Measurements from ENCODE around the gene ETV2.
A peak's percentile ranks its signal among the peaks of the same experiment; 100 is the strongest.
"Not testable (repeated sequence)": the region's sequence is repeated elsewhere in the genome, so short reads cannot be mapped to it uniquely, and the experiment has no call there.

ETV2 gene

DNA sequence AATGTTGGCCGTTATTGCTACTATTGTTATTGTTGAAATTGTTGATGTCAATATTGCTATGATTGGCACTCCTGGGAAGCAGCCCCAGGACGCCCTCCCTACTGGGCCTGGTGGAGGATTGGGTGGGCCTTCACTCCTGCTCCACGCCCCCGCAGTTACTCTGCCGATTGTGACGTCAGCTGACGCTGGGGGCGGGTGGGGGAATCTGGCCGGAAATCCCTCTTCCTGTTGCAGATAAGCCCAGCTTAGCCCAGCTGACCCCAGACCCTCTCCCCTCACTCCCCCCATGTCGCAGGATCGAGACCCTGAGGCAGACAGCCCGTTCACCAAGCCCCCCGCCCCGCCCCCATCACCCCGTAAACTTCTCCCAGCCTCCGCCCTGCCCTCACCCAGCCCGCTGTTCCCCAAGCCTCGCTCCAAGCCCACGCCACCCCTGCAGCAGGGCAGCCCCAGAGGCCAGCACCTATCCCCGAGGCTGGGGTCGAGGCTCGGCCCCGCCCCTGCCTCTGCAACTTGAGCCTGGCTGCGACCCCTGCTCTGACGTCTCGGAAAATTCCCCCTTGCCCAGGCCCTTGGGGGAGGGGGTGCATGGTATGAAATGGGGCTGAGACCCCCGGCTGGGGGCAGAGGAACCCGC is at the start of gene ETV2:
Gene ETV2, plus strand, starts transcription at position 231 of the 637 bp plus-strand sequence. CDS start 716 bp downstream, outside the sequence.
- no peak for DNase-seq

DNA sequence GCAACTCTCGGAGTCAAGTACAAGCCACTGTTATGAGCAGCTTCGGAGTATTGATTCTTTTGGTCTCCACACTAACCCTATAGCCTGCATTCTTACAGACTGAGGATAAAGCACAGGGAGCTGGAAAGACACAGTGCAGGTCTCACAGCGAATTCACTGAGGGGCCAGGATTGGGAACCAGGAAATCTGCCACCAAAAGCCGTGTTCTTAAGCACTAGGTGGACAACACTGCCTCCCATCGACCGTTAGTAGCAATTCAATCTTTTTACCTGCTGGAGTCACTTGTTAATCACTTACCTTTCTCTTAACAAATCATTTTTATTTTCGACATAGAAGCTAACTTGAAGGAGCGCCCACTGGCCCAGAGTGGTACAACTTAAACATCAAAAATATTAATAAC is 49.3 kb upstream of the ETV2 start:
- DNase-seq, result peak; percentile 12

DNA sequence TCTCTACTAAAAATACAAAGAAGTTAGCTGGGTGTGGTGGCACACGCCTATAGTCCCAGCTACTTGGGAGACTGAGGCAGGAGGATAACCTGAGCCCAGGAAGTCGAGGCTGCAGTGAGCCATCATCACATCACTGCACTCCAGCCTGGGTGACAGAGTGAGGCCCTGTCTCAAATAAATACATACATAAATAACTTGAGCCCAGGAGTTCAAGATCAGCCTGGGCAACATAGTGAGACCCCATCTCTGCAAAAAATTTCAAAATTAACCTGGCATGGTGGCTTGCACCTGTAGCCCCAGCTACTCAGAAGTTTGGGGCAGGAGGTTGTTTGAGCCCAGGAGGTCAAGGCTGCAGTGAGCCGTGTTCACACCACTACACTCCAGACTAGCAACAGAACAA is 46.5 kb upstream of the ETV2 start:
- not testable (repeated sequence) for DNase-seq

- no peak for DNase-seq
Measured at GRCh38 chr19:35595928-35596327, 45.6 kb upstream of the ETV2 start.

DNA sequence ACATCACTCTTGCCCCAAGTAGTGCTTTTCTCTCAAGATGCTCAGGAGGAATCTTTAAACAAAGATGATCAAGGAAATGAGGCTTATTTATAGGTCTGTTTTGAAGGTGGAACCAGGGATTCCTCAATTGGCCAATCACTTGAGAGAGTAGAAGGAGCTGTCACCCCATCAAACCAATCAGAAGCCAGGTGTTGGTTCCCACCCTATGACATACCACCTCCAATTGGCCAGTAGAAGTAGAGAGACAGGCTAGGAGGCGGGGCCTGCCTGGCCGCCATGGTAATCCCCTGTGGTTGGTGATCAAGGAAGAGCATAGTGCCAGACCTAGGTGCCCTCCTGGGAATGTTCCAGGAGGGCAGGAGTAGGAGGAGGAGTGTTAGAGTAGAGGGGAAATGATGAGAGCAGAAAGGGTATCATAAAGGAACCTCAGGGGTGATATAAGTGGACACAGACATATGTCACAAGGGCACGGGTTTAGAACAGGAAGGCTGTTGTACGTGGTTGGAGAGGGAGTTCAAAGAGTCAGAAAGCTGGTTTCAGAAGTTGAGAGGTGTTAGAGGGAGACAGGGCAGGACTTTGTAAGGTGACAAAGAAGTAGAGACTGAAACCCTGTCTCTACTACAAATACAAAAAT is 45.1 kb upstream of the ETV2 start:
- DNase-seq, result no peak

DNA sequence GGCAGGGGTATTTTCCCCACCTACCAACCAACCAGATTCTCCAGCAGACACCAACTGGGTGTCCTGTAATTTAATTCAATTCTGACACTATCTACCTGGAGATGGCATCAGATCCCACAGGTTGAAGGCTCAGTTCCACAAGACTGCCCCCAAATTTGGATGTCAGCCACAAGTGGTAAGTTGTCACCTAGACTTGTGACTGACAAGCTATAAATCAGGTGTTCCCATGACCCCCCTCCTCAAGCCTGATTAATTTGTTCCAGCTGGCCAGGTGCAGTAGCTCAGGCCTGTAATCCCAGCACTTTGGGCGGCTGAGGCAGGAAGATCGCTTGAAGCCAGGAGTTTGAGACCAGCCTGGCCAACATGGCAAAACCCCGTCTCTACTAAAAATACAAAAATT is 39.6 kb upstream of the ETV2 start:
- no peak for DNase-seq

DNA sequence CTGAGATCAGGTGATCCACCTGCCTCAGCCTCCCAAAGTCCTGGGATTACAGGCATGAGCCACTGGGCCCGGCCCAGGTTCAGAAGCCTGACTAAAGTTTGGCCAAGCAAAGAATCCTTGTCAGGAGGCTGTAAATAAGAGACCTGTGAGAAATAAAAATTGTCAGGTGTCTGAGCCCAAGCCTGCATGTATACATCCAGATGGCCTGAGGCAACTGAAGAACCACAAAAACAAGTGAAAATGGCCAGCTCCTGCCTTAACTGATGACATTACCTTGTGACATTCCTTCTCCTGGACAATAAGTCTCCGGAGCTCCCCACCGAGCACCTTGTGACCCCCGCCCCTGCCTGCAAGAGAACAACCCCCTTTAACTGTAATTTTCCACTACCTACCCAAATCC is 37.1 kb upstream of the ETV2 start:
- DNase-seq, result not testable (repeated sequence)

DNA sequence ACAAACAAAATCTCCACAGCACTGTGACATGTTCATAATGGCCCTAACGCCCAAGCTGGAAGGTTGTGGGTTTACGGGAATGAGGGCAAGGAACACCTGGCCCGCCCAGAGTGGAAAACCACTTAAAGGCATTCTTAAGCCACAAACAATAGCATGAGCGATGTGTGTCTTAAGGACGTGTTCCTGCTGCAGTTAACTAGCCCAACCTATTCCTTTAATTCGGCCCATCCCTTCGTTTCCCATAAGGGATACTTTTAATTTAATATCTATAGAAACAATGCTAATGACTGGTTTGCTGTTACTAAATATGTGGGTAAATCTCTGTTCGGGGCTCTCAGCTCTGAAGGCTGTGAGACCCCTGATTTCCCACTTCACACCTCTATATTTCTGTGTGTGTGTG is 34.4 kb upstream of the ETV2 start:
- not testable (repeated sequence) for DNase-seq

- no peak for DNase-seq
Measured at GRCh38 chr19:35607661-35608060, 33.9 kb upstream of the ETV2 start.

- DNase-seq, result no peak
Measured at GRCh38 chr19:35608251-35608650, 33.3 kb upstream of the ETV2 start.

- no peak for DNase-seq
Measured at GRCh38 chr19:35609851-35610353, 31.6 kb upstream of the ETV2 start.

DNA sequence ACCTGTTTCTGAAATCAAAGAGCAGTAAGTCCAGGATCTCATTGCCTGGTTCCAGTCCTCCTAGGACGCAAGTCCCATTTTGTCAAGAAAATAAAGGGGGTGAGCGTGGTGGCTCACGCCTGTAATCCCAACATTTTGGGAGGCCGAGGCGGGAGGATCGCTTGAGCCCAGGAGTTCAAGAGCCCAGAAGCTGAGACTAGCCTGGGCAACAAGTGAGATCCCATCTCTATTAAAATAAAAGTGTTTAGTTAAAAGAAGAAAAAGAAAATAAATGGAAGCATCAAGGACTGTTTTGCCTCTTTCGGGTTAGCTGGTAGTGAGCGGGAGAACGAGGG is 29.4 kb upstream of the ETV2 start:
- no peak for DNase-seq

DNA sequence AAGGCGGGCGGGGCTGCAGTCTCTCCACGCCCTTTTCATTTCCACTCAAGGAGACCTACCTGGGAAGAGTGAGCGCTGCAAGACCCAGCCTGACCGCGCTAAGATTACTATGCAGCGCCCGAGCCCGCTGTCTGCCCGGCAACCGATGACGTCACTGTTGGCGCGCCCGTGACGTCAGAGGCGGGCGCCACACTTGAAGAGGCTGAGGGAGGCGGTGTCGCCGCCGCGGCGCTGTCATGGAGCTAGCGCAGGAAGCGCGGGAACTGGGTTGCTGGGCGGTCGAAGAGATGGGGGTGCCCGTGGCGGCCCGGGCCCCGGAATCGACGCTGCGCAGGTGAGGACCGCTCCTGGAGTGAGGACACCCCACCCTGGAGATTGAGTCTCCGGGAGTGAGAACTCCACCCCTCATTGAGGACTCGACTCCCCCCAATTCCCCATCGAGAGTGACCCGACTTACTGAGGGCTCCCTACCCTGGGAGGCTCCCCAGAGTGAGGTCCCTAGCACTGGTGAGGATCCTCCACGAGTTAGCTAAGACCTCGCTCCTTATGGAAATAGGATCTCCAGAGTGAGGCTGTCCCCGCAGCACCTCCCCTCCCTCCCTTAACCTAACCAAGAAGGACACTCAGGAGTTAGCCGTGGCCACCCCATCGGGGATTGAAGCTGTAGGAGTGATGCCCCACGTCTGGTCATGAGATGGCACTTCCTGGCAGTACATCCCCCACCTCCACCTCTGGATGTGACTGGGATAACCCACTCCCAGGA is 28.8 kb upstream of the ETV2 start, which contains the start of gene HAUS5:
Gene HAUS5, plus strand, starts transcription at position 177 of the 763 bp plus-strand sequence. Its CDS starts 60 bp downstream, at position 237.
- peak; percentile 90 for DNase-seq

DNA sequence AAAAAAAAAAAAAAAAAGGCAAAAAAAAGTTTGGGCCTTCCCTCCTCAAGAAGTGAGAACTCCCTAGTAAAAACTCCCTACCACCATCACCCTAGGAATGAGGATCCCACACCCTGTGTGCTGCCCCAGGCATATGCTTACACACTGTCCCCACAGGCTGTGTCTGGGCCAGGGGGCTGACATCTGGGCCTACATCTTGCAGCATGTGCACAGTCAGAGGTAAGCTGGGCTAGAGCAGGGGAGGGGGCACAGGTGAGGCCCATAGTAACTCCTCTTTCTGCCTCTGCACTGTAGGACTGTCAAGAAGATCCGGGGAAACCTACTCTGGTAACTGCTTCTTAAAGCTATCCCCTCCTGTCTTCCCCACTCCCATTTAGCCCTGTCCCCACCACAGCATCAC is 28.0 kb upstream of the ETV2 start:
- no peak for DNase-seq

DNA sequence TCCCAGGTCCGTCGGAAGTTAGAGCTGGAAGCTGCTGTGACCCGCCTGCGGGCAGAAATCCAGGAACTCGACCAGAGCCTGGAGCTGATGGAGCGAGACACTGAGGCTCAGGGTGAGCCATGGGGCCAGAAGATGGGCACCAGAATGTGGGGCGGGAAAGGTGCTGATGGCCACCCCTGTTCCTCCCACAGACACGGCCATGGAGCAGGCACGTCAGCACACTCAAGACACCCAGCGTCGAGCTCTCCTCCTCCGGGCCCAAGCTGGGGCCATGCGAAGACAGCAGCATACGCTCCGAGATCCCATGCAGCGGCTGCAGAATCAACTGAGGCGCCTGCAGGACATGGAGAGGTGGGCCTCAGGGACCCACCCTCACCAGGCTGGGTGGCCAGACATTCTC is 26.5 kb upstream of the ETV2 start:
- DNase-seq, result no peak

GRCh38 chr19:35618857-35619256 is 22.7 kb upstream of the ETV2 start:
- no peak for DNase-seq

- no peak for DNase-seq
Measured at GRCh38 chr19:35619290-35619923, 22.1 kb upstream of the ETV2 start.

DNA sequence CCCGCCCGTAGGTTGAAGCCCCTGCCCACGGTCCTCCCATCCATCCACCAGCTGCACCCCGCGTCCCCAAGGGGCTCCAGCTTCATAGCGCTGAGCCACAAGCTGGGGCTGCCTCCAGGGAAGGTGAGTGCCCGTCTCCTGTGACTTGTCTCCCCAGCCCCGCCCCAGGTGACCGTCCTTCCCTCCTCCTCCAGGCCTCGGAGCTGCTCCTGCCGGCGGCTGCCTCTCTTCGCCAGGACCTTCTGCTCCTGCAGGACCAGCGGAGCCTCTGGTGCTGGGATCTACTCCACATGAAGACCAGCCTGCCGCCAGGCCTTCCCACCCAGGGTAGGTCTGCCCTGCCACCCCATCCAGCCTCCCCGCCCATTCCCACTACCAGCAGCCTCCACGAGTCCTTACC is 21.5 kb upstream of the ETV2 start:
- no peak for DNase-seq

DNA sequence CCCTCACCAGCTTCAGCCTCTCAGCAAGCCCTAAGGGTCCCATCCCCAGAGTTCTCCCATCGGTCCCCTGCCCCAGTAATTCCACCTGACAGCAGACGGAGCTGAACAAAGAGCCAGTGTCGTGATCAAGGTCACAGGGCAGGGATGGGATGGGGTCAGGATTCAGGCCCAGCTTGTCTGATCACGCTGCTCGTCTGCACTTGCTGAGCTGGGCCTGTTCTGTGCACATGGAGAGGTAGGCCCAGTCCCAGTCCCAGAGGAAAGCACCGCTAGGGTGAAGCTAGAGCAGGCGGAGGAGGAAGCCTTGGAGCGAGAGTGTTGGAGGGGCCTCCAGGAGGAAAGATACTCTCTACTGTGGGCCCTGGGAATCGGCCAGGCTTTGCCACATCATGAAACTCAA is 19.8 kb upstream of the ETV2 start:
- no peak for DNase-seq

DNA sequence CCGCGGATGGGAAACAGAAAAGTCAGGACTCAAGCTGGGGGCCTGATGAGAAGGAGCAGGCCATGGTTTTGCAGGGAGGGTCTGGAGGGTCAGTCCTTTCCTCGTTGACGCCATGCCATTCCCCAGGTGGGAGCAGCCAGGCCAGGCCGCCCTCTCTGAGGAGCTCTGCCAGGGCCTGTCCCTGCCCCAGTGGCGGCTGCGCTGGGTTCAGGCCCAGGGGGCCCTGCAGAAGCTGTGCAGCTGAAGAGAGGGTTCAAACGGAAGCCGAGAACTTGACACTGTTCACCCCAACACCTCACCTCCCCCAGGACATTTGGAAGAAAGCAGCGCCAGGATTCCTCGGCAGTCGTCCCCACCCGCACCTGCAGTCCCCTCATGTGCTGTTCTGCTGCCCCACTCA is 18.8 kb upstream of the ETV2 start:
- no peak for DNase-seq

DNA sequence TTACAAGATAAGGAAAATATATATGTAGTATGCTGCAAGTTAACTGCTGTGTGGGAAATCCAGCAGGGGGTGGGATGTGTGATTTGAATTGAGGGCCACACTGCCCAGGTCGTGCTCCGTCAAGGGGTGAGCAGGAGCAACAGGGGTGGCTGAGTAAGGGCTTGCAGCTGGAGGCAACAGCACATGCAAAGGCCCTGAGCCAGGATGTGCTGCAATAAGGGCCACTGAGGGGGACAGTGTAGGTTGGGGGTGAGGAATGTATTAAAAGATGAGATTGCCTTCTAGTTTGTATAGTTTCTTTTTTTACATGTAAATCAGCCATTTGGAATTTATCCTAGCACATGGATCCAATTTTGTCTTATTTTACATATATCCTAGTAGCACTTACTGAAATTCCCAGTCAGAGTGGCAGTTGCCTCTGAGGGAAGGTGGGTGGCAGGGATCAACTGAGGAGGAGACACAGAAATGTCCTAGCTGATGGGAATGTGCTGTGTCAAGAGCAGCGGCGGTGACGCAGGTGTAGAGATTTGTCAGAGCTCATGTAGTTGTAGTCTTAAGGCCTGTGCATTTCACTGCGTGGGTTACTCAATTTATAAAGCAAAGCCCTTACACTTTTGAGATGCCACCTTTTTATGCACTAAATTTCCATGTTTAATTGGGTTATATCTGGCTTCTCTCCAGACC is 18.1 kb upstream of the ETV2 start:
- DNase-seq, result no peak

DNA sequence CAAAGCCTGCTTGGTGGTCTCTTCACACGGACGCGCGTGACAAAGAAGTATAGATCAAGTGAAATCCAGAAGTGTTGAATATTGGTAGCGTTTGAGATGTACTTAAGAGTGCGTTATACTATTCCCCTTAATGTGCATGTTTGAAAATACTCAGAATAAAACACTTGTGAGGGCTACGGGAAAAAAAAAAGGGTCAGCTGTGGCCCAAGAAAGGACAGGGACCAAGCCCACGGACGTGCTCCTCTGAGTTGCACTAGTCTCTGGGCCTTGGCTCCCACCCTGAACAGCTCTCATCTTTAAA is 13.3 kb upstream of the ETV2 start:
- no peak for DNase-seq

Data from NCI-H774 (cell line).